ENCODE results near the gene CDH13. TPM values are rescaled to one million over a fixed set of nuclear protein-coding genes. Genes with fewer than 3 reads are reported as not detected.

CDH13 gene
- polyA plus RNA-seq, 2 of the 4 experiments (the other 2 are of a cell fraction): not detected

DNA sequence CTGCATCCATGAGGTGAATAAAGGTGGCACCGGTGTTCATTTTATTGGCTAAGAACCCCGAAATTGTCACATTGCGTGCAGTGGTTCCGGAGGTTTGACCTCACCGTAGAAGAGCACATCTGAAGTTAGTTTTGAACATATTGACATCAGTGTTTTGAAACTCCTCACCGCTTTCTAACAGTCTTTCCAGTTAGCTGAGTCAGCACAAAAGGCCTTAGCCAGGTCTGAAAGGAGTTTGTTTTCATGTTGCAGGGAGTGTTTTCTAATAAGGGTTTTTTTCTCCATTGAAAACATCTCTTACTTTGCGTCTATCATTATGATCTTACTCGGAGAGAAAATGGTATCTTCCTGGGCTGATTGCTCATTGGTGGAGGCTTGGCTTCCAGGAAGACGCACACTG is 1006.5 kb downstream of the CDH13 start:
- FAIRE-seq: no peak
- Histone ChIP-seq H3K27ac (no peak overlapping the region), H3K9me3 (no peaks in the 10 kb centered on the region), H3K4me3 (no peak overlapping the region), H3K4me2 (no peak overlapping the region), H3K4me1 (no peaks in the 10 kb centered on the region)
- 45% methylated on average over 9 of the region's 9 CpGs for WGBS (ENCODE audit: missing lambda C conversion rate)
- ATAC-seq: no peak
- ChIA-PET POLR2A (no interaction called here), CTCF (no interaction called here)
- DNase-seq (ENCODE audit: low read depth in 1 of 2, low spot score in 1 of 2): no peak
- TF ChIP-seq MAFK (IDR thresholded peaks at IDR 0.05; ENCODE audit: partially characterized antibody) (peak; percentile 96), ATOH8 (CRISPR knock-in tag; IDR thresholded peaks at IDR 0.05; ENCODE audit: low read depth) (no peak)

DNA sequence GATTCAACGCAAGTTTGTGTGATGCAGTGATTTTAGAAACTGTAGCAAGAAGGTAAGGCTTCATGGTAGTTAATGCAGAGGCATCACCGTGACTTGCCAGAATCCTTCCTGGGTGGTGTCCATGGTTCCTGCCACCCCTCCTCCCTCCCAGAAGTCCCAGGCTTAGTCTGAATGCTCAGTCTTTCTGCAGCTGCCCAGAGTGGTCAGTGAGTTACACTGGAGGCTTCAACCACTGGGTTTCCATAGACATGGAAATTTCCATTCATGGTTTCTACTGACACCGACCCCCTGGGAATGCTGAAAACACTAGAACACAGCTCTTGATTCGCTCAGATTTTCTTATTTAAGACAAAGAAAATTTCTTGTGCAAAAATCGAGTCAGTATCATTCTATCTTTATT is 1021.6 kb downstream of the CDH13 start:
- no peak overlapping the region for H3K4me2 ChIP-seq
- no peaks in the 10 kb centered on the region for H3K9me3 ChIP-seq
- FAIRE-seq (no peak), ATAC-seq (no peak), DNase-seq (ENCODE audit: low read depth in 1 of 2, low spot score in 1 of 2) (no peak)
- ChIA-PET POLR2A (no interaction called here), CTCF (no interaction called here)
- H3K4me3 ChIP-seq: no peak overlapping the region
- no peak overlapping the region for H3K27ac ChIP-seq
- no peaks in the 10 kb centered on the region for H3K4me1 ChIP-seq
- WGBS (ENCODE audit: missing lambda C conversion rate): 9% methylated on average over 5 of the region's 5 CpGs
- TF ChIP-seq CBX8 (IDR thresholded peaks at IDR 0.05): no peak
- no peak for TF ChIP-seq ESRRA (IDR thresholded peaks at IDR 0.05; ENCODE audit: borderline replicate concordance, low read length)
- TF ChIP-seq POLR2AphosphoS2 (conservative IDR thresholded peaks at IDR 0.05; ENCODE audit: low read length): no peak
- TF ChIP-seq POLR2A (IDR thresholded peaks at IDR 0.05; ENCODE audit: low read length): no peak
- TF ChIP-seq, protein P1, sequence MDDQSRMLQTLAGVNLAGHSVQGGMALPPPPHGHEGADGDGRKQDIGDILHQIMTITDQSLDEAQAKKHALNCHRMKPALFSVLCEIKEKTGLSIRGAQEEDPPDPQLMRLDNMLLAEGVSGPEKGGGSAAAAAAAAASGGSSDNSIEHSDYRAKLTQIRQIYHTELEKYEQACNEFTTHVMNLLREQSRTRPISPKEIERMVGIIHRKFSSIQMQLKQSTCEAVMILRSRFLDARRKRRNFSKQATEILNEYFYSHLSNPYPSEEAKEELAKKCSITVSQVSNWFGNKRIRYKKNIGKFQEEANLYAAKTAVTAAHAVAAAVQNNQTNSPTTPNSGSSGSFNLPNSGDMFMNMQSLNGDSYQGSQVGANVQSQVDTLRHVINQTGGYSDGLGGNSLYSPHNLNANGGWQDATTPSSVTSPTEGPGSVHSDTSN (IDR thresholded peaks at IDR 0.05): no peak
- TF ChIP-seq KDM1A (IDR thresholded peaks at IDR 0.05; ENCODE audit: low read depth): no peak
- no peak for TF ChIP-seq EHF (CRISPR knock-in tag; IDR thresholded peaks at IDR 0.05)
- no peak for TF ChIP-seq RAD21 (conservative IDR thresholded peaks at IDR 0.05 in 1 of 2, IDR thresholded peaks at IDR 0.05 in 1 of 2)
- no peak for TF ChIP-seq GATA3 (IDR thresholded peaks at IDR 0.05; ENCODE audit: borderline replicate concordance)
- TF ChIP-seq ZSCAN20 (CRISPR knock-in tag; IDR thresholded peaks at IDR 0.05): no peak
- TF ChIP-seq CEBPB (IDR thresholded peaks at IDR 0.05): no peak
- no peak for TF ChIP-seq HDAC2 (IDR thresholded peaks at IDR 0.05)
- no peak for TF ChIP-seq CHD4 (IDR thresholded peaks at IDR 0.05; ENCODE audit: borderline replicate concordance)
- no peak for TF ChIP-seq KDM5A (IDR thresholded peaks at IDR 0.05)

GRCh38 chr16:83651871-83652270 is 1025.1 kb downstream of the CDH13 start:
- Histone ChIP-seq H3K4me1 (no peaks in the 10 kb centered on the region), H3K9me3 (no peaks in the 10 kb centered on the region), H3K4me3 (no peak overlapping the region), H3K4me2 (no peak overlapping the region), H3K27ac (no peak overlapping the region)
- no peak for ATAC-seq
- CTCF ChIA-PET: no interaction called here
- WGBS (ENCODE audit: missing lambda C conversion rate): 14% methylated on average over 8 of the region's 8 CpGs
- POLR2A ChIA-PET: no interaction called here
- no peak for TF ChIP-seq HDAC2 (IDR thresholded peaks at IDR 0.05)
- TF ChIP-seq CTCF (IDR thresholded peaks at IDR 0.05): no peak
- DNase-seq (ENCODE audit: low read depth in 1 of 2, low spot score in 1 of 2): no peak
- no peak for FAIRE-seq

GRCh38 chr16:83652943-83653342 is 1026.2 kb downstream of the CDH13 start:
- no peak for FAIRE-seq

More at GRCh38 chr16:83652943-83653342, 1026.2 kb downstream of the CDH13 start:
- TF ChIP-seq CEBPB (IDR thresholded peaks at IDR 0.05) (peak; percentile 51 to 77; a peak in 3 of 4 replicates), EHMT2 (IDR thresholded peaks at IDR 0.05; ENCODE audit: low read depth) (no peak)
- Histone ChIP-seq H3K4me1 (no peaks in the 10 kb centered on the region), H3K4me2 (no peak overlapping the region), H3K9me3 (no peaks in the 10 kb centered on the region), H3K4me3 (no peak overlapping the region), H3K27ac (no peak overlapping the region)
- no peak for ATAC-seq
- ChIA-PET CTCF (no interaction called here), POLR2A (no interaction called here)
- no peak for DNase-seq (ENCODE audit: low read depth in 1 of 2, low spot score in 1 of 2)
- WGBS (ENCODE audit: missing lambda C conversion rate): 9% methylated on average over 9 of the region's 9 CpGs
